ENCODE data around the gene SKIC2. TPM values are rescaled to one million over a fixed set of nuclear protein-coding genes. Genes with fewer than 3 reads are reported as not detected.
"Not testable (repeated sequence)": the region's sequence is repeated elsewhere in the genome, so short reads cannot be mapped to it uniquely, and the experiment has no call there.

SKIC2 gene
- total RNA-seq, 1 donor from 2014 or later: 64.2 TPM

DNA sequence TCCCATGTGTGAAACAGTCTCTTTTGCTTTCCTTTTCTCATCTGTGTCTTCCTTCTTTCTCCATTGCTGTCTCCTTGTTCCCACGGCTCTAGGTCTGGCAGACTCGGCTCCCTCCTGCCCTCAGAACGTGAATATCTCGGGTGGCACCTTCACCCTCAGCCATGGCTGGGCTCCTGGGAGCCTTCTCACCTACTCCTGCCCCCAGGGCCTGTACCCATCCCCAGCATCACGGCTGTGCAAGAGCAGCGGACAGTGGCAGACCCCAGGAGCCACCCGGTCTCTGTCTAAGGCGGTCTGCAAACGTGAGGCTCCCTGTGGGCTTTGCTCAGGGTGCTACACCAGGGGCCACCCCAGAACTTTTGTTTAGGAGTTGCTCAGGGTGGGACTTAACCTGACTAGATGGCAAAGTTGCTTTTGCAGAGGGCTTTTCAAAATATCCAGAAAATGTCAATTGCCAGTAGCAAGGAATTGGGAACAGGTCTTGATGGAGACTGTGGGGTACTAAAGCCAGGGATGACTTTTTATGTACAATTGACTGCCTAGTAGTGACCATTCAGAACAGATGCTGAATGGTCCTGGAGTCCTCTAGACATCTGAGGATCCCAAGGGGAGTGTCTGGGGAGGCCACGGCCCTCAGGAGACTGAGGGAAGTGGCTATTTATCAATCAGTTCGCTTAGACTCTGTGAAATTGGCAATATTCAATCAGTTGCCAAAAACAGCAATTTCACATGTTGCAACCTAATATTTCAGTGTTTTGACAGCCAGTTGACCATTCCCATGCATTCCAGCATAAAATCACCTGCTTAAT, 30.9 kb upstream of the SKIC2 start:
- Histone ChIP-seq H3K9me3 (no peaks in the 10 kb centered on the region), H3K27ac (peak overlapping the region; percentile 76), H3K27me3 (ENCODE audit: low read depth) (no peaks in the 10 kb centered on the region), H3K36me3 (no peaks in the 10 kb centered on the region), H3K4me1 (peaks cover 11% of the 10 kb centered on the region), H3K4me3 (peak overlapping the region; percentile 58)
- DNase-seq (no peak), ATAC-seq (peak; percentile 25 to 40)
- TF ChIP-seq CTCF (IDR thresholded peaks at IDR 0.05): no peak
- intact Hi-C loops (cut with DNase I): no loop called here

DNA sequence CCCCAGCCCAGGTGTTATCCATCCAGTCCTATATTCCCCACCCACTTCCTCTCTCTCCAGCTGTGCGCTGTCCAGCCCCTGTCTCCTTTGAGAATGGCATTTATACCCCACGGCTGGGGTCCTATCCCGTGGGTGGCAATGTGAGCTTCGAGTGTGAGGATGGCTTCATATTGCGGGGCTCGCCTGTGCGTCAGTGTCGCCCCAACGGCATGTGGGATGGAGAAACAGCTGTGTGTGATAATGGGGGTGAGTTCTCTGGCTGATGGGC, 30.4 kb upstream of the SKIC2 start:
- H3K27ac ChIP-seq: peak overlapping the region; percentile 76
- peak overlapping the region; percentile 58 for H3K4me3 ChIP-seq
- H3K4me1 ChIP-seq: peaks cover 11% of the 10 kb centered on the region
- H3K36me3 ChIP-seq: no peaks in the 10 kb centered on the region
- H3K27me3 ChIP-seq (ENCODE audit: low read depth): no peaks in the 10 kb centered on the region
- intact Hi-C loops (cut with DNase I): no loop called here
- no peak for ATAC-seq
- H3K9me3 ChIP-seq: no peaks in the 10 kb centered on the region
- DNase-seq: no peak
- no peak for TF ChIP-seq CTCF (IDR thresholded peaks at IDR 0.05)

GRCh38 chr6:31930962-31931361, 28.0 kb upstream of the SKIC2 start:
- Histone ChIP-seq H3K27me3 (ENCODE audit: low read depth) (no peaks in the 10 kb centered on the region), H3K27ac (peak overlapping the region; percentile 24), H3K9me3 (no peaks in the 10 kb centered on the region), H3K4me3 (no peak overlapping the region), H3K36me3 (no peaks in the 10 kb centered on the region), H3K4me1 (peaks cover 11% of the 10 kb centered on the region)
- no peak for DNase-seq
- no peak for TF ChIP-seq CTCF (IDR thresholded peaks at IDR 0.05)
- intact Hi-C loops (cut with DNase I): no loop called here
- no peak for ATAC-seq

DNA sequence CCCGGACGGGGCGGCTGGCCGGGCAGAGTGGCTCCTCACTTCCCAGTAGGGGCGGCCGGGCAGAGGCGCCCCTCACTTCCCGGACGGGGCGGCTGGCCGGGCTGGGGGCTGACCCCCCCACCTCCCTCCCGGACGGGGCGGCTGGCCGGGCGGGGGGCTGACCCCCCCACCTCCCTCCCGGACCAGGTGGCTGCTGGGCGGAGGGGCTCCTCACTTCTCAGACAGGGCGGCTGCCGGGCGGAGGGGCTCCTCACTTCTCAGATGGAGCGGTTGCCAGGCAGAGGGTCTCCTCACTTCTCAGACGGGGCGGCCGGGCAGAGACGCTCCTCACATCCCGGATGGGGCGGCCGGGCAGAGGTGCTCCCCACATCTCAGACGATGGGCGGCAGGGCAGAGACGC, 26.8 kb upstream of the SKIC2 start:
- H3K4me1 ChIP-seq: peaks cover 11% of the 10 kb centered on the region
- DNase-seq; H3K27ac ChIP-seq; ATAC-seq; H3K36me3 ChIP-seq; H3K27me3 ChIP-seq (ENCODE audit: low read depth); H3K9me3 ChIP-seq; intact Hi-C loops (cut with DNase I); H3K4me3 ChIP-seq: not testable (repeated sequence)

- intact Hi-C loops (cut with DNase I): no loop called here
- Histone ChIP-seq H3K27me3 (ENCODE audit: low read depth) (no peaks in the 10 kb centered on the region), H3K4me1 (peaks cover 3% of the 10 kb centered on the region), H3K9me3 (no peaks in the 10 kb centered on the region), H3K36me3 (peaks cover 2% of the 10 kb centered on the region), H3K27ac (no peak overlapping the region), H3K4me3 (no peak overlapping the region)
- DNase-seq (no peak), ATAC-seq (peak in 1 of 2 donors; percentile 10)
- TF ChIP-seq CTCF (IDR thresholded peaks at IDR 0.05): no peak
Measured at GRCh38 chr6:31933537-31933936, 25.4 kb upstream of the SKIC2 start.

DNA sequence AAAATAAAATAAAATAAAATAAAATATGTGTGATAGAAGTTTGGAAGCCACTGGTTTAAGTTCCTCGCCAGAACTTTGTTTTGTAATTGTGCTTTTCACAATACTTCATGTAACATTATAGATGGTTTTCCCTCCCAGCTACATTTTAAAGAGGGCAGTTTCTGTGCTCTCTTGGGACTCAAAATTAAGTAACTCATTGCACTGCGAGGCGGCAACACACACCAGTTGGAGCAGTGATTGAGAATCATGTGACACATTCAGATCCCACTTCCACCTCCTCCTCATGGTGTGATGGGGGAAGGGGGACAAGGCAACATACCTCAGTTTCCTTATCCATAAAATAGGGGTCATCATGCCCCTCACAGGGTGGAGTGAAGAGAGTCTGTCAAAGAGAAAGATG, 24.0 kb upstream of the SKIC2 start:
- Histone ChIP-seq H3K27me3 (ENCODE audit: low read depth) (no peaks in the 10 kb centered on the region), H3K36me3 (peaks cover 16% of the 10 kb centered on the region), H3K4me1 (no peaks in the 10 kb centered on the region), H3K4me3 (no peak overlapping the region), H3K27ac (no peak overlapping the region), H3K9me3 (no peaks in the 10 kb centered on the region)
- intact Hi-C loops (cut with DNase I): no loop called here
- ATAC-seq: no peak
- TF ChIP-seq CTCF (IDR thresholded peaks at IDR 0.05): no peak
- no peak for DNase-seq

Measured in lower lobe of right lung (tissue), 2 donors.